ENCODE results near the gene CDC42BPB.

CDC42BPB gene

GRCh38 chr14:102966681-102967505 lies 90.5 kb downstream of the CDC42BPB start:
- DNase-seq (ENCODE audit: low read depth in 3 of 3): no peak

- no peak for DNase-seq (ENCODE audit: low read depth in 3 of 3)
These were observed 91.2 kb downstream of the CDC42BPB start for GRCh38 chr14:102965971-102966655.

GRCh38 chr14:102965282-102965681 lies 92.1 kb downstream of the CDC42BPB start:
- no peak for DNase-seq (ENCODE audit: low read depth in 3 of 3)

GRCh38 chr14:102964152-102964730 lies 93.1 kb downstream of the CDC42BPB start:
- no peak for DNase-seq (ENCODE audit: low read depth in 3 of 3)

- DNase-seq (ENCODE audit: low read depth in 3 of 3): no peak
These were observed 95.2 kb downstream of the CDC42BPB start for GRCh38 chr14:102962111-102962627.

- no peak for DNase-seq (ENCODE audit: low read depth in 3 of 3)
These were observed 98.9 kb downstream of the CDC42BPB start for GRCh38 chr14:102958461-102958860.

- DNase-seq (ENCODE audit: low read depth in 3 of 3): no peak
These were observed 100.1 kb downstream of the CDC42BPB start for GRCh38 chr14:102957222-102957621.

- no peak for DNase-seq (ENCODE audit: low read depth in 3 of 3)
These were observed 101.5 kb downstream of the CDC42BPB start for GRCh38 chr14:102955636-102956408.

GRCh38 chr14:102954081-102954789 lies 103.1 kb downstream of the CDC42BPB start:
- no peak for DNase-seq (ENCODE audit: low read depth in 3 of 3)

GRCh38 chr14:102953100-102953499 lies 104.2 kb downstream of the CDC42BPB start:
- DNase-seq (ENCODE audit: low read depth in 3 of 3): no peak

- DNase-seq (ENCODE audit: low read depth in 3 of 3): no peak
These were observed 105.1 kb downstream of the CDC42BPB start for GRCh38 chr14:102952276-102952675.

GRCh38 chr14:102951799-102952198 lies 105.5 kb downstream of the CDC42BPB start:
- DNase-seq (ENCODE audit: low read depth in 3 of 3): no peak

- DNase-seq (ENCODE audit: low read depth in 3 of 3): no peak
These were observed 106.3 kb downstream of the CDC42BPB start for GRCh38 chr14:102951034-102951433.

- DNase-seq (ENCODE audit: low read depth in 3 of 3): no peak
These were observed 107.4 kb downstream of the CDC42BPB start for GRCh38 chr14:102949801-102950451.

- no peak for DNase-seq (ENCODE audit: low read depth in 3 of 3)
These were observed 108.1 kb downstream of the CDC42BPB start for GRCh38 chr14:102949062-102949800.

- DNase-seq (ENCODE audit: low read depth in 3 of 3): no peak
These were observed 108.7 kb downstream of the CDC42BPB start for GRCh38 chr14:102948698-102949061.

GRCh38 chr14:102947321-102948103 lies 109.8 kb downstream of the CDC42BPB start:
- no peak for DNase-seq (ENCODE audit: low read depth in 3 of 3)

GRCh38 chr14:102945346-102946130 lies 111.8 kb downstream of the CDC42BPB start:
- no peak for DNase-seq (ENCODE audit: low read depth in 3 of 3)
